Activated CD8-positive, alpha-beta memory T cell treated with anti-CD3 and anti-CD28 coated beads, Interleukin-2, amount 10 ng/mL, durations not matched to agents 7 days and 5 days (primary cell): Measurements from ENCODE around the gene LRMDA. TPM values are rescaled to one million over a fixed set of nuclear protein-coding genes. Genes with fewer than 3 reads are reported as not detected.

Experiments used
- ATAC-seq: fragments of 150-1000 bp; cut with Tn5 transposase; one replicate; pipeline ENCODE4 v1.10.0; 2021; ENCODE audit warnings: moderate library complexity
- CTCF ChIA-PET: fragments of 350-600 bp; sonication (Branson Sonifier 250); formaldehyde crosslinking; loops from one replicate; lab custom pipeline; 2021; ENCODE audit warnings: antibody characterized with exemption; lab: Charles Lee
- DNase-seq: peaks from one replicate; pipeline ENCODE4 v3.0.0-alpha.2; 2020
- H3K27ac Mint-ChIP-seq: one replicate; pipeline ENCODE4 v1.8.0; 2021; ENCODE audit warnings: mild to moderate bottlenecking, mixed read lengths
- H3K27me3 Mint-ChIP-seq: one replicate; pipeline ENCODE4 v1.8.0; 2021; ENCODE audit warnings: mixed read lengths
- H3K36me3 Mint-ChIP-seq: one replicate; pipeline ENCODE4 v1.8.0; 2021; ENCODE audit warnings: mild to moderate bottlenecking, mixed read lengths
- H3K4me1 Mint-ChIP-seq: one replicate; pipeline ENCODE4 v1.8.0; 2021; ENCODE audit warnings: mixed read lengths
- H3K4me3 Mint-ChIP-seq: one replicate; pipeline ENCODE4 v1.8.0; 2021; ENCODE audit warnings: mild to moderate bottlenecking, moderate library complexity, mixed read lengths
- H3K9me3 Mint-ChIP-seq: one replicate; pipeline ENCODE4 v1.8.0; 2022; ENCODE audit warnings: low read depth, mixed read lengths
- total RNA-seq, 2 experiments: library from RNA; stranded (reverse); gene quantifications; one replicate each; pipeline ENCODE4 v1.2.3, GENCODE V29; 2021

Gene LRMDA
- total RNA-seq, 2 experiments from 2014 or later = not detected

- H3K27me3 Mint-ChIP-seq = no peaks in the 10 kb centered on the region
- no peaks in the 10 kb centered on the region for H3K36me3 Mint-ChIP-seq
- no peak overlapping the region for H3K4me3 Mint-ChIP-seq
- no peaks in the 10 kb centered on the region for H3K4me1 Mint-ChIP-seq
- no peaks in the 10 kb centered on the region for H3K9me3 Mint-ChIP-seq
- CTCF ChIA-PET = no interaction called here
- no peak for DNase-seq
- no peak for ATAC-seq
- H3K27ac Mint-ChIP-seq = no peak overlapping the region
Observed at GRCh38 chr10:75828413-75828812, 397.0 kb downstream of the LRMDA start.

GRCh38 chr10:75836064-75836463, 404.6 kb downstream of the LRMDA start:
- no peaks in the 10 kb centered on the region for H3K4me1 Mint-ChIP-seq
- no peak for ATAC-seq

GRCh38 chr10:75838486-75838885, 407.1 kb downstream of the LRMDA start:
- CTCF ChIA-PET = no interaction called here

More at GRCh38 chr10:75836064-75836463, 404.6 kb downstream of the LRMDA start:
- DNase-seq = no peak
- Mint-ChIP-seq H3K9me3 (peaks cover 2% of the 10 kb centered on the region), H3K27ac (no peak overlapping the region), H3K36me3 (no peaks in the 10 kb centered on the region), H3K27me3 (no peaks in the 10 kb centered on the region), H3K4me3 (no peak overlapping the region)
- CTCF ChIA-PET = no interaction called here

GRCh38 chr10:75839020-75839419, 407.6 kb downstream of the LRMDA start:
- CTCF ChIA-PET = no interaction called here
- H3K4me1 Mint-ChIP-seq = no peaks in the 10 kb centered on the region
- DNase-seq (no peak), ATAC-seq (no peak)
- H3K27ac Mint-ChIP-seq = no peak overlapping the region
- H3K27me3 Mint-ChIP-seq = no peaks in the 10 kb centered on the region
- H3K36me3 Mint-ChIP-seq = no peaks in the 10 kb centered on the region
- H3K4me3 Mint-ChIP-seq = no peak overlapping the region
- H3K9me3 Mint-ChIP-seq = peaks cover 2% of the 10 kb centered on the region

More at GRCh38 chr10:75838486-75838885, 407.1 kb downstream of the LRMDA start:
- ATAC-seq (no peak), DNase-seq (no peak)
- H3K27me3 Mint-ChIP-seq = no peaks in the 10 kb centered on the region
- H3K4me1 Mint-ChIP-seq = no peaks in the 10 kb centered on the region
- no peaks in the 10 kb centered on the region for H3K36me3 Mint-ChIP-seq
- no peak overlapping the region for H3K27ac Mint-ChIP-seq
- peaks cover 2% of the 10 kb centered on the region for H3K9me3 Mint-ChIP-seq
- no peak overlapping the region for H3K4me3 Mint-ChIP-seq

- Mint-ChIP-seq H3K9me3 (peaks cover 2% of the 10 kb centered on the region), H3K27me3 (no peaks in the 10 kb centered on the region), H3K4me3 (no peak overlapping the region), H3K27ac (no peak overlapping the region), H3K4me1 (no peaks in the 10 kb centered on the region), H3K36me3 (no peaks in the 10 kb centered on the region)
- CTCF ChIA-PET = no interaction called here
- DNase-seq = no peak
- ATAC-seq = no peak
Observed at GRCh38 chr10:75841266-75841665, 409.8 kb downstream of the LRMDA start.

- Mint-ChIP-seq H3K9me3 (no peaks in the 10 kb centered on the region), H3K27me3 (no peaks in the 10 kb centered on the region), H3K27ac (no peak overlapping the region), H3K4me1 (no peaks in the 10 kb centered on the region), H3K36me3 (no peaks in the 10 kb centered on the region), H3K4me3 (no peak overlapping the region)
- CTCF ChIA-PET = no interaction called here
- ATAC-seq (no peak), DNase-seq (no peak)
Observed at GRCh38 chr10:75845176-75845947, 413.9 kb downstream of the LRMDA start.

GRCh38 chr10:75847477-75847876, 416.1 kb downstream of the LRMDA start:
- Mint-ChIP-seq H3K27me3 (no peaks in the 10 kb centered on the region), H3K9me3 (no peaks in the 10 kb centered on the region), H3K4me1 (no peaks in the 10 kb centered on the region), H3K27ac (no peak overlapping the region), H3K4me3 (no peak overlapping the region), H3K36me3 (no peaks in the 10 kb centered on the region)
- CTCF ChIA-PET = no interaction called here
- ATAC-seq (no peak), DNase-seq (no peak)

- no peaks in the 10 kb centered on the region for H3K4me1 Mint-ChIP-seq
- H3K4me3 Mint-ChIP-seq = no peak overlapping the region
- H3K27me3 Mint-ChIP-seq = no peaks in the 10 kb centered on the region
- ATAC-seq = no peak
- DNase-seq = no peak
- H3K27ac Mint-ChIP-seq = no peak overlapping the region
- H3K36me3 Mint-ChIP-seq = no peaks in the 10 kb centered on the region
- no peaks in the 10 kb centered on the region for H3K9me3 Mint-ChIP-seq
- CTCF ChIA-PET = no interaction called here
Observed at GRCh38 chr10:75851580-75852345, 420.3 kb downstream of the LRMDA start.

- no peak for ATAC-seq
- H3K4me1 Mint-ChIP-seq = no peaks in the 10 kb centered on the region
- H3K36me3 Mint-ChIP-seq = no peaks in the 10 kb centered on the region
- DNase-seq = no peak
- H3K4me3 Mint-ChIP-seq = no peak overlapping the region
- no peaks in the 10 kb centered on the region for H3K9me3 Mint-ChIP-seq
- CTCF ChIA-PET = no interaction called here
- no peaks in the 10 kb centered on the region for H3K27me3 Mint-ChIP-seq
- no peak overlapping the region for H3K27ac Mint-ChIP-seq
Observed at GRCh38 chr10:75852851-75853484, 421.5 kb downstream of the LRMDA start.

- CTCF ChIA-PET = no interaction called here
- ATAC-seq = no peak
- no peaks in the 10 kb centered on the region for H3K36me3 Mint-ChIP-seq
Observed at GRCh38 chr10:75857269-75857846, 425.9 kb downstream of the LRMDA start.

GRCh38 chr10:75857896-75858295, 426.5 kb downstream of the LRMDA start:
- no peak for ATAC-seq
- Mint-ChIP-seq H3K27me3 (no peaks in the 10 kb centered on the region), H3K27ac (no peak overlapping the region), H3K4me1 (no peaks in the 10 kb centered on the region), H3K36me3 (no peaks in the 10 kb centered on the region), H3K4me3 (no peak overlapping the region), H3K9me3 (no peaks in the 10 kb centered on the region)
- CTCF ChIA-PET = no interaction called here
- DNase-seq = no peak

More at GRCh38 chr10:75857269-75857846, 425.9 kb downstream of the LRMDA start:
- no peaks in the 10 kb centered on the region for H3K27me3 Mint-ChIP-seq
- no peaks in the 10 kb centered on the region for H3K4me1 Mint-ChIP-seq
- no peak for DNase-seq
- no peak overlapping the region for H3K27ac Mint-ChIP-seq
- no peak overlapping the region for H3K4me3 Mint-ChIP-seq
- H3K9me3 Mint-ChIP-seq = no peaks in the 10 kb centered on the region

- Mint-ChIP-seq H3K4me1 (no peaks in the 10 kb centered on the region), H3K27me3 (no peaks in the 10 kb centered on the region), H3K36me3 (no peaks in the 10 kb centered on the region), H3K4me3 (no peak overlapping the region), H3K27ac (no peak overlapping the region), H3K9me3 (no peaks in the 10 kb centered on the region)
- DNase-seq (no peak), ATAC-seq (no peak)
- CTCF ChIA-PET = no interaction called here
Observed at GRCh38 chr10:75858339-75858738, 426.9 kb downstream of the LRMDA start.

- CTCF ChIA-PET = no interaction called here
- H3K4me3 Mint-ChIP-seq = no peak overlapping the region
- H3K4me1 Mint-ChIP-seq = no peaks in the 10 kb centered on the region
- H3K27ac Mint-ChIP-seq = no peak overlapping the region
- no peaks in the 10 kb centered on the region for H3K27me3 Mint-ChIP-seq
- no peaks in the 10 kb centered on the region for H3K9me3 Mint-ChIP-seq
- no peaks in the 10 kb centered on the region for H3K36me3 Mint-ChIP-seq
- ATAC-seq (no peak), DNase-seq (no peak)
Observed at GRCh38 chr10:75859141-75859540, 427.7 kb downstream of the LRMDA start.
